ENCODE results near the gene DGKD.

DNA sequence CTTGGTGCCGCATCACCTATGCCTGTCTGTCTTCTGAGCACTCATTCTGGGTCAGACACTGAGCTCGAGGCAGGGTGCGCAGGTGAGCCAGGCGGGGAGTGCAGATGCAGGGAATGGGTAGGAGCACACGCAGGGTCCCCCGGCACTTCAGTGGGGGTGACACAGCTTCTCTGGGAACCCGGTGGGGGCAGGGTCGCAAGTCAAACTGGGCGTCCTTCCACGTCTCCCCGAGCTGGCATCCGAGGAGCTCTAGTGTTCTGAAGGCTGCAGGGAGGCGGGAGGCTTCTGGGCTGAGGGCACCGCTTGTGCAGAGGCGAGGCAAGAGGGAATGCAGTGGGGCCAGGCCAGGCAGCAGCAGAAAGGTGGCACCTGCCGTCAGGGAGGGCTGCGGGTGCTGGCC is 86.0 kb downstream of the DGKD start:
- TF ChIP-seq CEBPB (tag; IDR thresholded peaks at IDR 0.05) (no peak), ZBTB33 (CRISPR knock-in tag; IDR thresholded peaks at IDR 0.05) (no peak), POLR2H (tag; IDR thresholded peaks at IDR 0.05; ENCODE audit: low read depth) (no peak), GATAD2B (IDR thresholded peaks at IDR 0.05; ENCODE audit: borderline replicate concordance) (no peak)
